GM18870 (cell line): ENCODE data around the gene PBX3.

ENCODE experiments used
- ATAC-seq: cut with Tn5 transposase; IDR thresholded peaks from one replicate; pipeline ENCODE4 v1.9.1; 2021; ENCODE audit warnings: moderate library complexity; ENCODE audit not compliant: unreplicated experiment

The PBX3 gene

GRCh38 chr9:125968714-125969374 is 221.7 kb downstream of the PBX3 start:
- no peak for ATAC-seq

DNA sequence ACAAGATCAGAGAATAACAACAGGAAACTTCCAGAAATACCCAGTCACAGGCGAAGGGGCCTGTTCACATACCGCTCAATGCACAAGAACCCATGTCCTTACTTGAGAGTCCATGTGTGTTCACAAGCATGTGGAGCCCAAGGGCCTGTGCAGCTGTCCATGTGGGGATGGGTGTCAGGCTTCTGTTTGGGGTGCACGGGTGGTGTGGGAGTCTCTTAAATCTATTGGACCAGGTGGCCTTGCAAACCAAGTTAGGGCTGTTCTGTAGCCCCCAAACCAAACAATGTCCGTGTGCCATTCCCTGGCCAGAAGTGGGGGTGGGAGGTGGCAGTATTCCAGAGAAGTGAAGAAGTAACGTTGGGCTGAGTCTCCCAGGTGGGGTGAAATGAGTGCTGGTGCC is 222.3 kb downstream of the PBX3 start:
- no peak for ATAC-seq

DNA sequence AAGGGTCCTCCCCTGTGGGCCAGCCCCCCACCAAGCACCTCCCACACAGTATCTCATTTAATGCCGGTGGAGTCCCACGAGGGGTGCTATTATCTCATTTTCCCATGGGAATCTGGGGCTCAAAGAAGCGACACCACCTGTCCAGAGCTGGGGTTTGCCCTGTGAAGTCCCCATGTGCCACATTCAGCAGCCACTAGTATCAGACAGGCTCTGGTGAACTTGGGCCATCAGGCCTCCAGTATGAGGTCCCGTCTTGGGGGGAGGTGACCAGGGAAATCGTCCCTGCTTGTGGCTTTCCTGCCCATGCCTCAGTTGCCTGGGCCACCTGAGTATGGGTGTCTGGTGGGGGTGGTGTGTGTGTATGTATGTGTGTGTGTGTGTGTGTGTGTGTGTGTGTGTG is 222.7 kb downstream of the PBX3 start:
- no peak for ATAC-seq

GRCh38 chr9:125970340-125970739 is 223.2 kb downstream of the PBX3 start:
- no peak for ATAC-seq

- ATAC-seq: no peak
These were observed 223.9 kb downstream of the PBX3 start for GRCh38 chr9:125971050-125971449.

DNA sequence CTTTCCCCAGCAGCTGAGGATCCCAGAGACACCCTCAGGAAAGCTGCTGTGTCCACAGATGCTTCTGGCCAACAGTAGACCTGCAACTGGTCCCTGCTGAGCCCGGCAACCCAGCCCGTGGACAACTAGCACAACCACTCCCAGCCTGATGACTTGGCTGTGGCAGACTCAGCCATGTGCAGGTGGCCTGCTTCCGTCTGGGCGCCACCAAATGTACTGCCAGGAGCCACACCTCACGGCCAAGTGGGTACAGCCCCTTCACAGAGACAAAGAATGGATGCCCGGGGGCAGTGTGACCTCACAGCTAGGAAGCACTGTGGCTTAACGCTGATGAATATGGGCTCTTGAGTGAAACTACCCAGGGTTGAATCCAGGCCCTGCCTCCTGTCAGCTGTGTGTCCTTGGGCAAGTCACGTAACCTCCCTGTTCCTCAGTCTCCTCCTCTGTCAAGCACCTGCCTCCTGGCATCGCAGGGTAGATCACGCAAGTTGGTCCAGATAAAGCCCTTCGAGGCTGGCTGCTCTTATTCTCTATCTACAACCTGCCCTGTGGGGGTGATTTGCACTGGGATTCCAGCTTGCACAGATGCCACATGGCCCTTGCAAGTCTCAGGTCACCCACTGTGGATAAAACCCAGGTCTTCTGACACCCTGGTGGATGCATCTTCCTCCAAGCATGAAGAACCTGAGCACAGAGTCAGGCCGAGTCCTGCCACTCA is 225.0 kb downstream of the PBX3 start:
- no peak for ATAC-seq

DNA sequence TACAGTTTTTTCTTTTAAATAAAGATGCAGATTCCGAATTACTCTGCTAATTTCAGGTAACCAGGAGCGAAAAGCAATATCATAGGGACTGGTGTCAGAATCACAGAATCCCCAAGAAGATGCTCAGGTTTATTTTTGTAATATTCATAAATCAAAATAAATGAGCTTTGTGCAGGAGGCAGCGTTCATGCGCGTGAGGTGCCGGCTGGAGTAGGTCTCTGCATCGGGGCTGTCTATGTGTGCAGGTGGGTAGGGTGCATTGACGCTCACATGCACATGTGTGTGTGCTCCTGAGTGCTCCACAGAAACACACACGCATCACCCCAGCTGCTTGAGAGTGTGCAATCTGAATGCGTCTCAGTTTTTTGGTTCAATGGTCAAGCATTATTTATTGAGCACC is 226.4 kb downstream of the PBX3 start:
- no peak for ATAC-seq

- ATAC-seq: no peak
These were observed 227.5 kb downstream of the PBX3 start for GRCh38 chr9:125974705-125975104.

GRCh38 chr9:125977223-125977622 is 230.1 kb downstream of the PBX3 start:
- no peak for ATAC-seq

DNA sequence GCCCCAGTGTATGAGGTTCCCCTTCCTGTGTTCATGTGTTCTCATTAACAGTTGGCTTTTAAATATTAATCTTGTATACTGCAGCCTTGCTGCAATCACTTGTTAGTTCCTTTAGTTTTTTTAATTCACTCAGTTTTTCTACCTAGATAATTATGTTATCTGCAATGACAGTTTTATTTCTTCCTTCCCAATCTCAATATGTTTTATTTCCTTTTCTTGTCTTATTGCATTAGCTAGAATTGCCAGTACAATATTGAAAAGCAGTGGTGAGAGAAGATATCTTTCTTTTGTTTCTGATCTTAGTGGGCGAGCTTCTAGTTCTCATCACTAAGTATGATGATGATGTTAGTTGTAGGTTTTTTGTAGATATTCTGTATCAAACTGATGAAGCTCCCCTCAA is 232.2 kb downstream of the PBX3 start:
- ATAC-seq: no peak

GRCh38 chr9:125982798-125983406 is 235.7 kb downstream of the PBX3 start:
- no peak for ATAC-seq

- ATAC-seq: no peak
These were observed 236.5 kb downstream of the PBX3 start for GRCh38 chr9:125983681-125984080.

GRCh38 chr9:125984461-125984860 is 237.3 kb downstream of the PBX3 start:
- ATAC-seq: no peak

DNA sequence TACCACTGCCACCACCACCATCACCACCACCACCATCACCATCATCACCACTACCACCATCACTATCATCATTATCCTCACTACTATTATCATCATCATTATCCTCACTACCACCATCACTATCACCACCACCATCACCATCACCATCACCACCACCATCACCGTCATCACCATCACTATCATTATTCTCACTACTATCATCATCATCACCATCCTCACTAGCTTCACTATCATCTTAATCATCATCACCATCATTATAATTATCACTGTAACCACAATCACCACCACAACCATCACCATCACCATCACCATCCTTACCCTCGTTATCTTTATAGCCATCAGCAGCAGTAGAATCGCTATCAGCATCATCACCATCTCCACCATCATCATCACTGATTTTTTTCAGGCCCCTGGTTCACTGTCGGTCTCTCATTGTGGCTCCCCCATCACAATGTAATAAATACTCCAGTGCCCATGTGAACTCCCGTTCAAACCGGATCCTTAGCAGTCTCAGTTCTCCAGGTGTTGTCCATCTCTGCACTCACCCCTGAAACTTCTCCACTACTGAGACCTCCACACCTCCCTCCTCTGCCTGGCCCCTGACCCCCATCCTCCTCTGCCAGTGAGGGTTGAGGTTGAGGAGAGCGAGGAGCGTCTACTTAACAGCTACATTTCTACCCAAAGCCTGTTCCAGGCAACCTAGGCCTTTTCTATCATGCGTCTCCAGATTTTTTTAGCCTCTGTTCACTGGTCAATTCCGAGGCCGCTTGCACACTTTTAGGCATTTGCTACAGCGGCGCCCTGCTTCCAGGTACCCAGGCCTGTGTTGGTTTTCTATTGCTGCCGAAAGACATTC is 238.2 kb downstream of the PBX3 start:
- no peak for ATAC-seq

DNA sequence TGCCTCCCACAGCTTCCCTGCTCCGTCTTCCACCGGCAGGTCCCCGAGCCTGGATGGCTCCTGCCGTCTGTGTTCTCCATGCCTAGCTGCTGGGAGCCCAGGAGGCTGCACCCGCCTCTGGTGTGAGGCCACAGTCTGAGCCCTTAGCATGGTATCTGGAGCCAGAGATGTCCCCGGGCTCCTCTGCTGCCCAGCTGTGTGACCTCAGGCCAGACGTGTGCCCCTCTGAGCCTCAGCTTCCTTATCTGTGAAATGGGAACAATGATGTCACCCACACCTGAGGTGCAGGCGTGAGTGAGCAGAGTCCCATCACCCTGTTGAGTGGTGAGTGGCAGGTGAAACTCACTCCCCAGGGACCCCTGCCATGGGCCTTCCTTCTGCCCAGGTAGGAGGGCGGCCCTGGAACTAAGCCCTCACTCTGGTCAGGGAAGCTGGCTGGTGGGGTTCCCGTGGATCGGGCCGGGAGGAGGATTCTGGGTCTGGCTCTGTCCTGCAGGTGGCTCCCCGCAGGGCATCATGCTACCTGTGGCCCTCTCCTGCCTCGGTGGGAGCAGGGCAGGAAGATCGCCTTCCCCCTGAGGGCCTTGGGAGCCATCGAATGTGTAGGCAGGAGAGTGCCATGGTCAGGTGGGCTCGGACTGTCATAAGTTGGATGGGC is 239.0 kb downstream of the PBX3 start:
- no peak for ATAC-seq

- no peak for ATAC-seq
These were observed 239.8 kb downstream of the PBX3 start for GRCh38 chr9:125986966-125987365.

- no peak for ATAC-seq
These were observed 240.2 kb downstream of the PBX3 start for GRCh38 chr9:125987420-125987819.

DNA sequence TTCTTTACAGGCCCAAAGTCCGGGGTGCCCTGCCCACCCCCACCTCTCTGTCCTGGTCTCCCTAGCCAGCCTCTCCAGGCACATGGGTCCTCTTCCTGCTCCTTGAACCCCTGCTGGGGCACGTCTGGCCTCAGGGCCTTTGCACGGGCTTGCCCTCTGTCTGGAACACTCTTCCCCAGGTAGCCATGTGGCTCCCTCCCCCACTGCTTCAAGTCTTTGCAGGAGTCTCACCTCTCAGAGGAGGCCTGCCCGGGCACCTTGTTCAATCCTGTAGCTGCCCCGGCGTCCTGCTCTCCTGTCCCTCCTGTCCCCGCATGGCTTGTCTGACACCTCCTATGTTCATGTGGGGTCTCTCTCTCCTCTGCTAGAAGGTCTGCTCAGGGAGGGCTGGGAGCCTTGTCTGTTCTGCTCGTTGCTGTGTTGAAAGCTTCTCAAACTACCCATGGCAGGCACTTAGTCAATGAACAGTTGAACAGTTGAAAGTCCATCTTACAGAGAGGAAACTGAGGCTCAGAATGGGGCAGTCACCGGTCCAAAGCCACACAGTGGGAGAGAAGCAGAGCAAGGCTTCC is 241.4 kb downstream of the PBX3 start:
- no peak for ATAC-seq

DNA sequence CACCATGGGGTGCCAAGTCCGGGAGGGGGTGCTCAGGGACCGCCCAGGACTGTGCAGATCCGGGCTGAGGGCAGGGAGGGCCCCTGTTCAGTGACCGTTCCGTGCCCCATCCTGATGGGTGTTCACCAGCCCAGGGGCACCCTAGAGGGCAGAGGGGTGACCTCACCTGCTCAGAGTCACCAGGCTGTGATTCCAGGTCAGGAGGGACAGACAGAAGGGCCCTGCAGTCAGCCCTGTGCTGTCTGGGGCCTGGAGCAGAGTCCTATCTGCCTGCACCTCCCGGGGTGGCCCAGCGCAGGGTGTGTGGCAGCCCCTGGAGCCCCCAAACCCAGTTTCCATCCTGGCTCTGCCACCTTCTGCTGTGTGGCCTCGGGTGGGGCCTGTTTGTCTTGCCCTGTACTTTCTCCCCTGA is 241.9 kb downstream of the PBX3 start:
- no peak for ATAC-seq

DNA sequence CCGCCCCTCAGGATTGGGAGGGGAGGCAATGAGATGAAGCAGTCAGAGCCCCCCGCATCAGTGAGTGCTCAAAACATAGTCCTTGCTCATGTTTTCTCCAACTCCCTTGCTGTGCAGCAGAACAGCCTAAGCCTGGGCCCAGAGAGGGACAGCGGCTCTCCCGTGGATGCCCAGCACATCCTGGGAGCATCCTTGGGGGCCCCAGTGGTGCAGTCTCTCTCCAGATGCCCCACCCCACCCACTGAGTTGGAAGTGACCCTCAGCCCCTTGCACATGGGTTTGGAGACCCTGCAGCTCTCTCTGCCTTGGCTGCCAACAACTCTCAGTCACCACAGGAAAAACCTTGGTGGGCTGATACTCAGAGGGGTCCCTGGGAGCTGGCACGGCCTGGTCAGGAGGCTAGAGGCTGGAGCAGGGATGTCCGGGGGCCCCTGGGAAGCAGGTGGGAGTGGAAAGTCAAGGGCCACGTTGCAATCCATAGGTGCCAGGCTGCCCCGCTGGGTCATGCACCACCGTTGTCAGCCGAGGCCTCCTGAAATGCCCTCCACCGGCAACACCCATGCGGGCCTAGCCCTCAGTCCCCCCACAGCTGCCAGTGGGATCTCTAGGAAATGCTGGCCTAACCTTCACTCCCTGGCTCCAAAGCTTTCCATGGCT is 242.5 kb downstream of the PBX3 start:
- no peak for ATAC-seq
